Measurements from ENCODE around the gene TNS1. TPM values are rescaled to one million over a fixed set of nuclear protein-coding genes. Genes with fewer than 3 reads are reported as not detected.

TNS1 gene
- total RNA-seq, 1 experiment from 2014 or later, result 3.4 TPM

DNA sequence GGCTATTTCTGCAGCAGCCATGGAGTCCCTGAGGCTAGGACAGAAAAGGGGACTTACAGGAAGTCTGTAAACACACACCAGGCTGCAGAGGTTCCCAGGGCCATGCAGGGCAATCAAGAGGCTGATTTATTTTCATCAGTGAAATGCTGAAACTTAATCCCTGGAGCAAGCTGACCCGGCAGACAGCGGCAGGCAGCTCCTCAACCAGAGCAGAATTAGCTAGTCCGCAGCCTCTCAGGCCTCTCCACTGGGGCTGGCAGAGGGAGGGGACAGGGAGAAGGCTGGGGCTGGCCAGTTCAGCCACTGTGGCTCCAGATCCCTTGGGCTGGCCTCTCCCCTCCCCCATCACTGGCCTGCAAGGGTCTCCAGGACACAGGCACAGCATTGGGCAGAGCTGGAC, 136.3 kb downstream of the TNS1 start:
- TF ChIP-seq, protein P1, sequence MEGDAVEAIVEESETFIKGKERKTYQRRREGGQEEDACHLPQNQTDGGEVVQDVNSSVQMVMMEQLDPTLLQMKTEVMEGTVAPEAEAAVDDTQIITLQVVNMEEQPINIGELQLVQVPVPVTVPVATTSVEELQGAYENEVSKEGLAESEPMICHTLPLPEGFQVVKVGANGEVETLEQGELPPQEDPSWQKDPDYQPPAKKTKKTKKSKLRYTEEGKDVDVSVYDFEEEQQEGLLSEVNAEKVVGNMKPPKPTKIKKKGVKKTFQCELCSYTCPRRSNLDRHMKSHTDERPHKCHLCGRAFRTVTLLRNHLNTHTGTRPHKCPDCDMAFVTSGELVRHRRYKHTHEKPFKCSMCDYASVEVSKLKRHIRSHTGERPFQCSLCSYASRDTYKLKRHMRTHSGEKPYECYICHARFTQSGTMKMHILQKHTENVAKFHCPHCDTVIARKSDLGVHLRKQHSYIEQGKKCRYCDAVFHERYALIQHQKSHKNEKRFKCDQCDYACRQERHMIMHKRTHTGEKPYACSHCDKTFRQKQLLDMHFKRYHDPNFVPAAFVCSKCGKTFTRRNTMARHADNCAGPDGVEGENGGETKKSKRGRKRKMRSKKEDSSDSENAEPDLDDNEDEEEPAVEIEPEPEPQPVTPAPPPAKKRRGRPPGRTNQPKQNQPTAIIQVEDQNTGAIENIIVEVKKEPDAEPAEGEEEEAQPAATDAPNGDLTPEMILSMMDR (conservative IDR thresholded peaks at IDR 0.05), result no peak

More for the DNA sequence above, 136.3 kb downstream of the TNS1 start:
- H4K20me1 ChIP-seq (ENCODE audit: control insufficient read depth, insufficient read depth, insufficient read length), result no peaks in the 10 kb centered on the region
- H3K4ac ChIP-seq (ENCODE audit: low read depth, low read length), result no peak overlapping the region
- Mint-ChIP-seq H3K4me1 (peaks cover 19 to 32% of the 10 kb centered on the region in 2 experiments), H3K27ac (peak overlapping the region in 1 of 3 experiments; percentile 66; a peak in 2 of 7 replicates), H3K9me3 (no peaks in the 10 kb centered on the region), H3K36me3 (ENCODE audit: insufficient read depth in 1 of 3, low read depth in 3 of 3) (no peaks in the 10 kb centered on the region), H3K27me3 (ENCODE audit: low read depth) (peaks cover 2% of the 10 kb centered on the region; the same call in 1 of the 2 replicates), H3K4me3 (no peak overlapping the region)
- H3K4me2 ChIP-seq (ENCODE audit: insufficient read depth, insufficient read length, low read length), result no peak overlapping the region
- no peak overlapping the region for H3K27ac ChIP-seq (ENCODE audit: insufficient read length, low read depth, low read length)
- H2BK20ac ChIP-seq (ENCODE audit: low read depth, low read length, poor library complexity, severe bottlenecking), result no peak overlapping the region
- H3K14ac ChIP-seq (ENCODE audit: insufficient read depth, low read length), result peak overlapping the region; percentile 62; the same call in 1 of the 2 replicates
- H3T11ph ChIP-seq (ENCODE audit: low read length), result no peak overlapping the region
- WGBS (ENCODE audit: extremely low coverage, insufficient read length, low lambda C conversion rate), result no CpG with 5 or more reads among the region's 3 CpGs
- no peak overlapping the region for H2AK5ac ChIP-seq (ENCODE audit: insufficient read length, low read length)
- H3K79me2 ChIP-seq (ENCODE audit: insufficient read depth, low read length), result no peaks in the 10 kb centered on the region
- H3K27me3 ChIP-seq (ENCODE audit: insufficient read depth, low read length), result no peaks in the 10 kb centered on the region
- H3K23ac ChIP-seq (ENCODE audit: insufficient read length, low read depth, low read length), result no peak overlapping the region
- H2BK5ac ChIP-seq (ENCODE audit: insufficient read length, low read length), result no peak overlapping the region
- H3K18ac ChIP-seq (ENCODE audit: insufficient read length, low read depth, low read length), result no peak overlapping the region
- no peak overlapping the region for H4K5ac ChIP-seq (ENCODE audit: insufficient read length, low read depth, low read length)
- H3K23me2 ChIP-seq (ENCODE audit: insufficient read length, low read depth, low read length, poor library complexity, severe bottlenecking), result no peaks in the 10 kb centered on the region
- no peak overlapping the region for H2BK12ac ChIP-seq (ENCODE audit: insufficient read length, low read depth, low read length)
- H2AFZ ChIP-seq (ENCODE audit: low read length), result no peak overlapping the region
- H3K4me1 ChIP-seq (ENCODE audit: insufficient read depth, low read length), result no peaks in the 10 kb centered on the region; the same call in 1 of the 2 replicates
- H4K91ac ChIP-seq (ENCODE audit: insufficient read length, low read depth, low read length), result no peak overlapping the region
- no peaks in the 10 kb centered on the region for H3K9me3 ChIP-seq (ENCODE audit: control insufficient read depth, low read depth, low read length)
- DNase-seq, result no peak
- H2BK120ac ChIP-seq (ENCODE audit: low read depth, low read length, poor library complexity, severe bottlenecking), result no peak overlapping the region
- H2BK15ac ChIP-seq (ENCODE audit: low read depth, low read length), result no peak overlapping the region
- no peak overlapping the region for H3K9ac ChIP-seq (ENCODE audit: extremely low read depth, insufficient read length, low read length)
- no peak overlapping the region for H4K8ac ChIP-seq (replicated peaks; ENCODE audit: insufficient read length, low read depth, low read length)
- no peaks in the 10 kb centered on the region for H3K79me1 ChIP-seq (ENCODE audit: insufficient read depth, low read depth, low read length, poor library complexity, severe bottlenecking)
- no peak overlapping the region for H3K56ac ChIP-seq (ENCODE audit: insufficient read length, low read depth, low read length)
